Immature natural killer cell (primary cell): ENCODE measurements around the gene PPP1R1A. TPM values are rescaled to one million over a fixed set of nuclear protein-coding genes. Genes with fewer than 3 reads are reported as not detected.

Experiments used
- DNase-seq, 3 donors: peaks; one replicate each; pipeline ENCODE4 v3.0.0; 2022; ENCODE audit warnings: mixed read lengths in 1 of 3
- H3K27ac Mint-ChIP-seq, 6 donors: one replicate each; pipeline ENCODE4 v1.8.0; 2020; ENCODE audit warnings: mixed read lengths in 6 of 6, mild to moderate bottlenecking in 5 of 6, inconsistent platforms in 4 of 6, moderate library complexity in 3 of 6
- H3K27me3 Mint-ChIP-seq, 3 donors: one replicate each; pipeline ENCODE4 v1.8.0; 2020 to 2021; ENCODE audit warnings: low read depth in 3 of 3, mild to moderate bottlenecking in 3 of 3, mixed read lengths in 3 of 3, moderate library complexity in 3 of 3, inconsistent platforms in 1 of 3
- H3K36me3 Mint-ChIP-seq, 3 donors: one replicate each; pipeline ENCODE4 v1.8.0; 2020; ENCODE audit warnings: mixed read lengths in 3 of 3, inconsistent platforms in 2 of 3, mild to moderate bottlenecking in 2 of 3
- H3K4me1 Mint-ChIP-seq, 2 donors: one replicate each; pipeline ENCODE4 v1.8.0; 2020; ENCODE audit warnings: inconsistent platforms in 2 of 2, mild to moderate bottlenecking in 2 of 2, mixed read lengths in 2 of 2, moderate library complexity in 1 of 2
- H3K4me3 Mint-ChIP-seq, 5 donors: one replicate each; pipeline ENCODE4 v1.8.0; 2020; ENCODE audit warnings: mild to moderate bottlenecking in 5 of 5, mixed read lengths in 5 of 5, inconsistent platforms in 3 of 5, moderate library complexity in 3 of 5
- H3K9me3 Mint-ChIP-seq, 6 donors: one replicate each; pipeline ENCODE4 v1.8.0; 2020; ENCODE audit warnings: mild to moderate bottlenecking in 6 of 6, mixed read lengths in 6 of 6, inconsistent platforms in 4 of 6, moderate library complexity in 3 of 6
- polyA plus RNA-seq, 3 donors: library from polyadenylated mRNA; unstranded; fragments of 300-500 nt; fragmentation: Illumina TruSeq; gene quantifications; one replicate each; pipeline ENCODE4 v1.2.3, GENCODE V29; 2021

The PPP1R1A gene
- polyA plus RNA-seq, 3 donors from 2014 or later = not detected

GRCh38 chr12:54558759-54559158 is 29.7 kb downstream of the PPP1R1A start:
- peaks cover 2 to 5% (median 4%) of the 10 kb centered on the region in 3 donors for H3K27me3 Mint-ChIP-seq

GRCh38 chr12:54558311-54558710 is 30.1 kb downstream of the PPP1R1A start:
- no peak for DNase-seq
- H3K4me1 Mint-ChIP-seq = peaks cover 25 to 29% of the 10 kb centered on the region in 2 donors

More at GRCh38 chr12:54558759-54559158, 29.7 kb downstream of the PPP1R1A start:
- Mint-ChIP-seq H3K27ac (no peak overlapping the region), H3K4me3 (no peak overlapping the region), H3K36me3 (peaks cover 0 to 2% (median 1%) of the 10 kb centered on the region in 3 donors), H3K9me3 (no peaks in the 10 kb centered on the region), H3K4me1 (peaks cover 25 to 29% of the 10 kb centered on the region in 2 donors)
- no peak for DNase-seq

GRCh38 chr12:54555670-54556257 is 32.7 kb downstream of the PPP1R1A start:
- no peak for DNase-seq
- no peak overlapping the region for H3K27ac Mint-ChIP-seq
- peaks cover 3 to 15% (median 5%) of the 10 kb centered on the region in 3 donors for H3K36me3 Mint-ChIP-seq
- no peak overlapping the region for H3K4me3 Mint-ChIP-seq
- H3K4me1 Mint-ChIP-seq = peaks cover 13 to 16% of the 10 kb centered on the region in 2 donors
- peaks cover 0 to 11% (median 6%) of the 10 kb centered on the region in 3 donors for H3K27me3 Mint-ChIP-seq
- no peaks in the 10 kb centered on the region for H3K9me3 Mint-ChIP-seq

More at GRCh38 chr12:54558311-54558710, 30.1 kb downstream of the PPP1R1A start:
- no peak overlapping the region for H3K4me3 Mint-ChIP-seq
- no peaks in the 10 kb centered on the region for H3K9me3 Mint-ChIP-seq
- no peak overlapping the region for H3K27ac Mint-ChIP-seq
- peaks cover 0 to 6% (median 5%) of the 10 kb centered on the region in 3 donors for H3K36me3 Mint-ChIP-seq
- H3K27me3 Mint-ChIP-seq = peaks cover 2 to 6% (median 5%) of the 10 kb centered on the region in 3 donors

GRCh38 chr12:54549774-54550451 is 38.5 kb downstream of the PPP1R1A start:
- no peaks in the 10 kb centered on the region for H3K9me3 Mint-ChIP-seq
- peaks cover 3 to 20% (median 9%) of the 10 kb centered on the region in 3 donors for H3K36me3 Mint-ChIP-seq
- peaks cover 4 to 21% (median 17%) of the 10 kb centered on the region in 3 donors for H3K27me3 Mint-ChIP-seq
- H3K4me3 Mint-ChIP-seq = peak overlapping the region; percentile 80 to 89 (median 84)
- DNase-seq = peak in 1 of 3 donors; percentile 5
- peak overlapping the region in 1 of 6 donors; percentile 45 for H3K27ac Mint-ChIP-seq
- peaks cover 25 to 36% of the 10 kb centered on the region in 2 donors for H3K4me1 Mint-ChIP-seq

GRCh38 chr12:54546511-54546910 is 41.9 kb downstream of the PPP1R1A start:
- H3K36me3 Mint-ChIP-seq = peaks cover 8 to 26% (median 22%) of the 10 kb centered on the region in 3 donors
- peak overlapping the region in 4 of 6 donors; percentile 39 to 77 (median 68) for H3K27ac Mint-ChIP-seq
- peaks cover 25 to 36% of the 10 kb centered on the region in 2 donors for H3K4me1 Mint-ChIP-seq
- no peak for DNase-seq
- H3K9me3 Mint-ChIP-seq = no peaks in the 10 kb centered on the region
- H3K27me3 Mint-ChIP-seq = peaks cover 6 to 15% (median 12%) of the 10 kb centered on the region in 3 donors
- H3K4me3 Mint-ChIP-seq = no peak overlapping the region

GRCh38 chr12:54544743-54545142 is 43.7 kb downstream of the PPP1R1A start:
- Mint-ChIP-seq H3K27ac (peak overlapping the region in 3 of 6 donors; percentile 4 to 45 (median 39)), H3K4me1 (peaks cover 17 to 25% of the 10 kb centered on the region in 2 donors)
- DNase-seq = no peak

GRCh38 chr12:54543526-54543925 is 44.9 kb downstream of the PPP1R1A start:
- peaks cover 8 to 16% of the 10 kb centered on the region in 2 donors for H3K4me1 Mint-ChIP-seq
- H3K9me3 Mint-ChIP-seq = no peaks in the 10 kb centered on the region
- H3K36me3 Mint-ChIP-seq = peaks cover 0 to 46% (median 22%) of the 10 kb centered on the region in 3 donors
- H3K4me3 Mint-ChIP-seq = no peak overlapping the region
- no peak for DNase-seq
- H3K27ac Mint-ChIP-seq = peak overlapping the region in 1 of 6 donors; percentile 4
- peaks cover 2 to 10% (median 2%) of the 10 kb centered on the region in 3 donors for H3K27me3 Mint-ChIP-seq

More at GRCh38 chr12:54544743-54545142, 43.7 kb downstream of the PPP1R1A start:
- Mint-ChIP-seq H3K4me3 (no peak overlapping the region), H3K36me3 (peaks cover 0 to 36% (median 19%) of the 10 kb centered on the region in 3 donors), H3K27me3 (peaks cover 4 to 15% (median 4%) of the 10 kb centered on the region in 3 donors), H3K9me3 (no peaks in the 10 kb centered on the region)

- H3K27me3 Mint-ChIP-seq = peaks cover 0 to 2% (median 2%) of the 10 kb centered on the region in 3 donors
- peaks cover 0 to 3% of the 10 kb centered on the region in 2 donors for H3K4me1 Mint-ChIP-seq
- H3K9me3 Mint-ChIP-seq = no peaks in the 10 kb centered on the region
- H3K4me3 Mint-ChIP-seq = no peak overlapping the region
- peak overlapping the region in 2 of 6 donors; percentile 34 to 46 for H3K27ac Mint-ChIP-seq
- peaks cover 13 to 61% (median 31%) of the 10 kb centered on the region in 3 donors for H3K36me3 Mint-ChIP-seq
- no peak for DNase-seq
These were observed 46.6 kb downstream of the PPP1R1A start for GRCh38 chr12:54541751-54542290.

- no peak overlapping the region for H3K4me3 Mint-ChIP-seq
- peaks cover 32 to 80% (median 46%) of the 10 kb centered on the region in 3 donors for H3K36me3 Mint-ChIP-seq
- no peaks in the 10 kb centered on the region for H3K9me3 Mint-ChIP-seq
- no peak for DNase-seq
- no peaks in the 10 kb centered on the region for H3K27me3 Mint-ChIP-seq
- peak overlapping the region in 2 of 6 donors; percentile 12 to 45 for H3K27ac Mint-ChIP-seq
- no peaks in the 10 kb centered on the region for H3K4me1 Mint-ChIP-seq
These were observed 50.2 kb downstream of the PPP1R1A start for GRCh38 chr12:54538136-54538700.

- no peak for DNase-seq
- H3K36me3 Mint-ChIP-seq = peaks cover 39 to 82% (median 41%) of the 10 kb centered on the region in 3 donors
- peaks cover 0 to 3% (median 0%) of the 10 kb centered on the region in 3 donors for H3K27me3 Mint-ChIP-seq
- H3K27ac Mint-ChIP-seq = peak overlapping the region in 2 of 6 donors; percentile 42 to 60
- no peak overlapping the region for H3K4me3 Mint-ChIP-seq
- no peaks in the 10 kb centered on the region for H3K4me1 Mint-ChIP-seq
- H3K9me3 Mint-ChIP-seq = no peaks in the 10 kb centered on the region
These were observed 53.0 kb downstream of the PPP1R1A start for GRCh38 chr12:54535474-54535873.

GRCh38 chr12:54529581-54529980 is 58.9 kb downstream of the PPP1R1A start:
- Mint-ChIP-seq H3K27ac (peak overlapping the region in 2 of 6 donors; percentile 23 to 49), H3K4me1 (no peaks in the 10 kb centered on the region), H3K9me3 (no peaks in the 10 kb centered on the region), H3K27me3 (peaks cover 0 to 3% (median 2%) of the 10 kb centered on the region in 3 donors), H3K36me3 (peaks cover 41 to 82% (median 45%) of the 10 kb centered on the region in 3 donors), H3K4me3 (no peak overlapping the region)
- DNase-seq = no peak
